ENCODE data around the gene INTS1.

- no peak for TF ChIP-seq CTCF (conservative IDR thresholded peaks at IDR 0.05 in 1 of 2, IDR thresholded peaks at IDR 0.05 in 1 of 2; ENCODE audit: extremely low read depth in 1 of 2, insufficient read depth in 1 of 2, low read depth in 1 of 2, low read length in 2 of 2)
- no peak for TF ChIP-seq EZH2 (IDR thresholded peaks at IDR 0.05; ENCODE audit: borderline replicate concordance, low read length)
Observed at GRCh38 chr7:1459512-1459892, 44.7 kb downstream of the INTS1 start.
